Stomach (tissue), 9 donors: Measurements from ENCODE around the gene GIPC3. TPM values are rescaled to one million over a fixed set of nuclear protein-coding genes. Genes with fewer than 3 reads are reported as not detected.

ENCODE experiments used
- DNase-seq, 2 donors: peaks; one replicate each; pipeline versions ENCODE4 v3.0.0 to v3.0.0-alpha.2; 2013 to 2019
- H3K27ac ChIP-seq, 5 donors: fragments of 200-600 bp in 4 of 5; sonication (generic) in 4 of 5; one replicate each; pipeline ENCODE4 v1.5.1; 2013 to 2019; ENCODE audit warnings: mild to moderate bottlenecking in 1 of 5, moderate library complexity in 1 of 5
- H3K27me3 ChIP-seq, 3 donors: fragments of 200-600 bp; sonication (generic); one replicate each; pipeline ENCODE4 v1.5.1; 2017 to 2019; ENCODE audit warnings: mixed run types in 1 of 3
- H3K36me3 ChIP-seq, 4 donors: fragments of 200-600 bp; sonication (generic); 1 replicate in 3 of 4; 2 replicates in 1 of 4; pipeline ENCODE4 v1.5.1; 2016 to 2019
- H3K4me1 ChIP-seq, 4 donors: fragments of 200-600 bp; sonication (generic); one replicate each; pipeline ENCODE4 v1.5.1; 2016 to 2019
- H3K4me3 ChIP-seq, 4 donors: fragments of 200-600 bp; sonication (generic) in 3 of 4; one replicate each; pipeline ENCODE4 v1.5.1; 2016 to 2019; ENCODE audit warnings: mild to moderate bottlenecking in 1 of 4
- H3K9me3 ChIP-seq, 4 donors: fragments of 200-600 bp; sonication (generic); one replicate each; pipeline ENCODE4 v1.5.1; 2016 to 2019
- CTCF ChIP-seq, 7 experiments: fragments of 450-650 bp in 4 of 7; fragments of 200-600 bp in 3 of 7; sonication (generic) in 3 of 7; IDR thresholded peaks; one replicate each; pipeline ENCODE4 v1.5.1; 2016 to 2019; ENCODE audit warnings: antibody characterized with exemption in 7 of 7, control low read depth in 2 of 7, mild to moderate bottlenecking in 1 of 7
- EP300 ChIP-seq: sonication (generic); formaldehyde crosslinking; IDR thresholded peaks from one replicate; pipeline ENCODE4 v1.6.1; 2017; ENCODE audit warnings: antibody characterized with exemption
- POLR2A ChIP-seq, 4 donors: fragments of 450-650 bp; IDR thresholded peaks; one replicate each; pipeline ENCODE4 v1.6.1; 2016; ENCODE audit warnings: antibody characterized with exemption in 4 of 4, control low read depth in 2 of 4, mild to moderate bottlenecking in 1 of 4, moderate library complexity in 1 of 4
- POLR2AphosphoS5 ChIP-seq, 3 donors: sonication (generic); formaldehyde crosslinking; IDR thresholded peaks; one replicate each; pipeline ENCODE4 v1.6.1; 2016; ENCODE audit warnings: antibody characterized with exemption in 3 of 3
- WGBS, 5 donors: extraction: QIAGEN DNeasy Blood & Tissue Kit in 3 of 5; methylation state at CpG; one replicate each; pipeline versions ENCODE4 v1.1.5 to v1.1.7; 2013 to 2018; 5-methylcytosine and 5-hydroxymethylcytosine counted together
- intact Hi-C: fragments of 100-400 bp; cut with DNase I; formaldehyde crosslinking; loops from one replicate; pipeline ENCODE4 v1.15.1; 2023; ENCODE audit warnings: low total_unique reads
- polyA plus RNA-seq, 3 donors: library from polyadenylated mRNA; stranded (reverse); fragments of 200-250 nt; gene quantifications; one replicate each; pipeline ENCODE4 v1.2.3, GENCODE V29; 2013
- total RNA-seq, 5 donors: library from RNA; depleted of rRNA; stranded (reverse); fragments of >200 nt; gene quantifications; one replicate each; pipeline versions ENCODE4 v1.1.0 to v1.2.3, GENCODE V29; 2014 to 2016
- donor health status: healthy with polysubstance abuse.
- donor health status: Bipolar disorder and iron deficiency.
- donor health status: healthy.

Gene GIPC3
- total and polyA plus RNA-seq, 8 donors = 0.75 to 2.9 (median 1.5) TPM; not detected in 4

DNA sequence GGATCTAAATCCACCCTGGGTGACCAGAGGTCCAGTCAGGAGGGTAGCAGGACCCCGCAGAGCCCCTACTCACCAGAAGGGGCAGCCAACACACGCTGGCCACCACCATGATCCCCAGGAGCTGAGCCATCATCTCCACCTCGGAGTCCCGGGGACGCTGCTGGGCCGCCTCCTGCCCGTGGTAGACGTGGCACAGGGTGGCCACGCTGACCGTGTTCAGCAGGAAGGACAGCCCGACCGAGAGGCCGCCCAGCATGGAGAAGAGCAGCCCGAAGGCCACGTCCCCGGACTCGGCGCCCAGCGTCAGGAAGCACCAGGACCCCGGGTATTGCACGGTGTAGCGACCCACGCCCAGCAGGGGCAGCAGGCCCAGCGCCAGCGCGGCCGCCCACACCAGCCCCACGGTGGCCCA, 14.5 kb downstream of the GIPC3 start:
- WGBS, 5 donors = 83 to 95% (median 91%) methylated on average over 4 to 28 of the region's 28 CpGs
- H3K36me3 ChIP-seq = peaks cover 0 to 17% (median 5%) of the 10 kb centered on the region in 4 donors
- intact Hi-C loops = no loop called here
- no peak for TF ChIP-seq EP300
- TF ChIP-seq POLR2AphosphoS5 (IDR thresholded peaks at IDR 0.05) = no peak
- no peak for TF ChIP-seq POLR2A (IDR thresholded peaks at IDR 0.05)
- no peak for TF ChIP-seq CTCF (IDR thresholded peaks at IDR 0.05)
- H3K4me1 ChIP-seq = peaks cover 0 to 18% (median 10%) of the 10 kb centered on the region in 4 donors
- H3K27me3 ChIP-seq = peaks cover 0 to 9% (median 0%) of the 10 kb centered on the region in 3 donors
- DNase-seq = no peak
- no peaks in the 10 kb centered on the region for H3K9me3 ChIP-seq
- H3K4me3 ChIP-seq = no peak overlapping the region
- no peak overlapping the region for H3K27ac ChIP-seq

DNA sequence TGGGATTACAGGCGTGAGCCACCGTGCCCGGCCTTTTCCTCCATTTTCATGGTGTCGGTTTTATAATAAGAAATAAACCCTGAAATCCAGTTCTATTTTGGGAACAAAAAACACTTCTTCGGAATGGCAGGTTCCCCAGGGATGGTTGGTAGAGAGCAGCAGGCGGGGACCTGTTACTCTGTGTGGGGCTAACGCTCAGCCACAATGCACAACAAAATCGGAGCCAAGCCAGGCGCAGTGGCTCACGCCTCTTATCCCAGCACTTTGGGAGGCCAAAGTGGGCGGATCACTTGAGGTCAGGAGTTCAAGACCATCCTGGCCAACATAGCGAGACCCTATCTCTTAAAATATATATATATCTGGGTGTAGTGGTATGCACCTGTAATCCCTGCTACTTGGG, 15.7 kb downstream of the GIPC3 start:
- no peak overlapping the region for H3K4me3 ChIP-seq
- H3K27ac ChIP-seq = no peak overlapping the region
- intact Hi-C loops = no loop called here
- peaks cover 0 to 8% (median under 1%) of the 10 kb centered on the region in 3 donors for H3K27me3 ChIP-seq
- WGBS, 5 donors = 80 to 89% (median 85%) methylated on average over 12 of the region's 12 CpGs
- DNase-seq = no peak
- H3K9me3 ChIP-seq = no peaks in the 10 kb centered on the region
- peaks cover 0 to 11% (median 5%) of the 10 kb centered on the region in 4 donors for H3K36me3 ChIP-seq
- H3K4me1 ChIP-seq = peaks cover 2 to 30% (median 19%) of the 10 kb centered on the region in 4 donors
- TF ChIP-seq POLR2AphosphoS5 (IDR thresholded peaks at IDR 0.05) = no peak
- TF ChIP-seq EP300 = no peak
- TF ChIP-seq CTCF (IDR thresholded peaks at IDR 0.05) = no peak
- no peak for TF ChIP-seq POLR2A (IDR thresholded peaks at IDR 0.05)

DNA sequence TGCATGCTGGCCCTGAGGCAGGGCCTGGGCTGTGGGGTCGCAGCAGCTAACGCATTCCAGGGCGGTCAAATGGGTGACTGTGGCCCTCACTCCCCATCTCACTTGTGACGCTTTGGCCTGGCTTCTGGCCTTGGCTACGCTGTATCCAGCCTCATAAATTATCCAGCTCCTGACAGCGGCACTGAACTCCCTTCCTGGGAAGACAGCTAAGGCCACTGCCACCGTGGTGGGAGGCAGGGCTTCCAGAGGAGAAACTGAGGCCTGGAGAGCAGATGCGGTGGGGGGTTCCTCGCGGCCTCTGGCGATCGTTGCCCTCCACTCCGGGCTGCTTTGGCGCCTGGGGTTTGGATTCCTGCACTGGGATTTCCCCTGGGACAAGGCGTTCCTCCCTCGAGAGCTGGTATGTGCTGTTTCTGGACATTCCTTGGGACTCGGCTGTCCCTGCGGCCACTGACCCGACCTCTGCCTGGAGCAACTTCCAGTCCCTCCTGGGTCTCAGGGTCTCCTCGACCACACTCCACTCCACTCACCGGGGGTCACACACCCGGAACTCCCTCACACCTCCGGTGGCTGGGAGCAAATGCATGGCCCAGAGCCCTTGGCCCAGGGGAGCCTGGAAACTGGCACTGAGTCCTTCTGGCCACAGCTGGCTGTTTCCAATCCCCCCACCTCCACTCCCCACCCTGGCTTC, 18.0 kb downstream of the GIPC3 start:
- H3K27ac ChIP-seq = peak overlapping the region; percentile 44 to 70 (median 53)
- 50 to 73% (median 66%) methylated on average over 20 to 23 of the region's 23 CpGs for WGBS, 5 donors

More for the DNA sequence above, 18.0 kb downstream of the GIPC3 start:
- Histone ChIP-seq H3K4me3 (no peak overlapping the region), H3K27me3 (peaks cover 0 to 31% (median 4%) of the 10 kb centered on the region in 3 donors), H3K36me3 (peaks cover 0 to 11% (median 5%) of the 10 kb centered on the region in 4 donors), H3K4me1 (peaks cover 13 to 50% (median 40%) of the 10 kb centered on the region in 4 donors), H3K9me3 (no peaks in the 10 kb centered on the region)
- TF ChIP-seq CTCF (IDR thresholded peaks at IDR 0.05) = no peak
- peak in 1 of 3 donors; percentile 10 for TF ChIP-seq POLR2AphosphoS5 (IDR thresholded peaks at IDR 0.05)
- TF ChIP-seq POLR2A (IDR thresholded peaks at IDR 0.05) = no peak
- intact Hi-C loops = no loop called here
- DNase-seq = no peak
